Measurements from ENCODE around the gene TRERF1. TPM values are rescaled to one million over a fixed set of nuclear protein-coding genes. Genes with fewer than 3 reads are reported as not detected.

The TRERF1 gene
- total and polyA plus RNA-seq, 2 of the 8 experiments (the other 6 are each of a cell fraction or from before 2014, with no cell fraction given): 10.8 to 21.5 TPM

- TF ChIP-seq CHD7 (IDR thresholded peaks at IDR 0.05; ENCODE audit: insufficient replicate concordance, low read length) (no peak), BACH1 (IDR thresholded peaks at IDR 0.05; ENCODE audit: low read length) (no peak), USF2 (IDR thresholded peaks at IDR 0.05; ENCODE audit: low read length) (peak; percentile 95), ATF3 (IDR thresholded peaks at IDR 0.05; ENCODE audit: insufficient read depth, low read depth, low read length) (peak; percentile 92), CBX8 (IDR thresholded peaks at IDR 0.05; ENCODE audit: borderline replicate concordance, low read depth, low read length) (no peak)
Observed at GRCh38 chr6:42260396-42260888, 191.3 kb downstream of the TRERF1 start (continued).

Data from H1 (cell line).